ENCODE data around the gene CNOT6.

GRCh38 chr5:180625791-180626660 is 131.8 kb downstream of the CNOT6 start:
- TF ChIP-seq CTCF (IDR thresholded peaks at IDR 0.05 in 4 of 5, conservative IDR thresholded peaks at IDR 0.05 in 1 of 5) = no peak
- no peak for TF ChIP-seq POLR2A (IDR thresholded peaks at IDR 0.05)
